GM18951 (cell line): Measurements from ENCODE around the gene HTRA2.
"Not testable (repeated sequence)": the region's sequence is repeated elsewhere in the genome, so short reads cannot be mapped to it uniquely, and the experiment has no call there.

Source experiments
- POLR2A ChIP-seq: IDR thresholded peaks from 4 replicates; pipeline ENCODE4 v1.6.1; 2011; ENCODE audit warnings: mild to moderate bottlenecking; ENCODE audit not compliant: insufficient read length, insufficient read depth; ENCODE audit errors: extremely low read depth
- in situ Hi-C: fragments of 300-500 bp; cut with MboI; formaldehyde crosslinking; loops from one replicate; pipeline ENCODE4 v1.12.0; 2022; ENCODE audit warnings: low sequenced_read_pairs, mixed read lengths, inconsistent platforms; ENCODE audit not compliant: unreplicated experiment

The HTRA2 gene

GRCh38 chr2:74529357-74530238 is at the start of gene HTRA2, which contains the start of gene AUP1:
TSS of gene HTRA2 (plus strand) at chr2:74529933. CDS start at chr2:74530007, 74 bp downstream.
TSS of gene AUP1 (minus strand) at chr2:74529706. CDS start at chr2:74529629, 77 bp downstream.
- peak; percentile 97 for TF ChIP-seq POLR2A
- in situ Hi-C loops = no loop called here

GRCh38 chr2:74481431-74481830 is 48.3 kb upstream of the HTRA2 start:
- no peak for TF ChIP-seq POLR2A
- in situ Hi-C loops = no loop called here

- in situ Hi-C loops = no loop called here
- TF ChIP-seq POLR2A = no peak
Measured at GRCh38 chr2:74481961-74482800, 47.6 kb upstream of the HTRA2 start.

GRCh38 chr2:74482801-74483674 is 46.7 kb upstream of the HTRA2 start, which contains the start of the genes CCDC142 and TTC31:
TSS of gene CCDC142 (minus strand) at chr2:74482998. CDS start at chr2:74482837, 161 bp downstream.
TSS of gene TTC31 (plus strand) at chr2:74483081. CDS start at chr2:74483096, 15 bp downstream.
- in situ Hi-C loops = no loop called here

DNA sequence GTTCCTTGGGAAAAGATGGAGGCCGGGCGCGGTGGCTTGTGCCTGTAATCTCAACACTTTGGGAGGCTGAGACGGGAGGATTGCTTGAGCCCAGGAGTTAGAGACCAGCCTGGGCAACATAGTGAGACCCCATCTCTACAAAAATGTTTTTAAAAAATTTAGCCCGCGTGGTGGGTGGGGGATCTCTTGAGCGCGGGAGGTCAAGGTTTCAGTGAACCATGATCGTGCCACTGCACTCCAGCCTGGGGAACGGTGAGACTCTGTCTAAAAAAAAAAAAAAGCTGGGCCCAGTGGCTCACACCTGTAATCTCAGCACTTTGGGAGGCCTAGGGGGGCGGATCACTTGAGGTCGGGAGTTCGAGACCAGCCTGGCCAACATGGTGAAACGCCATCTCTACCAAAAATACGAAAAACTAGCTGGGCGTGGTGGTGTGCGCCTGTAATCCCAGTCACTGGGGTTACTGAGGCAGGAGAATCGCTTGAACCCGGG is 46.0 kb upstream of the HTRA2 start:
- in situ Hi-C loops = not testable (repeated sequence)

More at GRCh38 chr2:74482801-74483674, 46.7 kb upstream of the HTRA2 start, which contains the start of the genes CCDC142 and TTC31:
- peak; percentile 77 for TF ChIP-seq POLR2A

GRCh38 chr2:74486141-74486540 is 43.6 kb upstream of the HTRA2 start:
- in situ Hi-C loops = no loop called here
- TF ChIP-seq POLR2A = no peak

DNA sequence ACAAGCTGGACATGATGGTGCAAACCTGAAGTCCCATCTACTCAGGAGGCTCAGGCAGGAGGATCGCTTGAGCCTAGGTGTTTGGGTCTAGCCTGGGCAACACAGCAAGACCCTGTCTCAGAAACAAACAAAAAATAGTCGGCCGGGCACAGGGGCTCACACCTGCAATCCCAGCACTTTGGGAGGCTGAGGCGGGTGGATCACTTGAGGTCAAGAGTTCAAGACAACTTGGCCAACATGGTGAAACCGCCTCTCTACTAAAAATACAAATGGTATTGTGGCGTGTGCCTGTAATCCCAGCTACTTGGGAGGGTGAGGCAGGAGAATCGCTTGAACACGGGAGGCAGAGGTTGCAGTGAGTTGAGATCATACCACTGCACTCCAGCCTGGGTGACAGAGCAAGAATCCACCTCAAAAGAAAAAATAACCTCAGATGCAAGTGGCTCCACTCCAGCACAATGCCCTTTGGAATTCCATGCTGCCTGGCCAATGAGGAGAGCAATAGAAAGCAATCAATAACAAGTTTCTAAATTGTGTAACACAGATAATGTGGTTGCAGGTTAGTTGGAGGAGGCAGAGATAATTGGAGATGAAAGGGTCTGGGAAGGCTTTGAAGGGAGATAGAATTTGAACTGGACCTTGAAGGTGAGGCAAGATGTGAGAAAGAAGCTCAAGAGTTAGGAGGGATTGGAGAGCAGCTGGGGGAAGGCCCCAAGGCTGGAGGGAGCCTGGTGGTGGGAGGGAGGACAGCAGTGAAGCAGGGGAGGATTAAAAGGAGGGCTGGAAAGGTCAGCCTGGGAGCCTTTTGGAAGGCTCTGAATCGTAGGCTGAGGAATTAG is 40.9 kb upstream of the HTRA2 start:
- in situ Hi-C loops = no loop called here
- no peak for TF ChIP-seq POLR2A

DNA sequence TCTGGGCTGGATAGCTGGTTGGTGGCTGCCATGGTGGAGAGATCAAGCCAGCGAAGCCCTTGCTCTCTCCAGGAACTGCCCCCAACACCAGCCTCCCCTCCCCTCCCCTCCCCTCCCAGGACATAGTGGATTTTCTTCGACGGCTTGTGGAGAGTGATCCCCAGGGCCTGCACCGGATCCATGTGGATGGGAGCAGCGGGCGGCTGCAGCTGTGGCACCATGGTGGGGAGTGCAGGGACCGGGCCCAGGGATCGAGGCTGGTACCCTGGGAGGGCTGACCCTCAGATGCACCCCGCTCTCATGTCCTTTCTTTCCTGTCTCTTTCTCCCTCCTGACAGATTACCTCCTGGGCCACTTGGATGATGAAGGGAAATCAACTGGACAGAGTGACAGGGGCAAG is 39.8 kb upstream of the HTRA2 start:
- in situ Hi-C loops = no loop called here
- no peak for TF ChIP-seq POLR2A

- TF ChIP-seq POLR2A = no peak
- in situ Hi-C loops = no loop called here
Measured at GRCh38 chr2:74491648-74492544, 37.8 kb upstream of the HTRA2 start.

GRCh38 chr2:74493546-74493945 is 36.2 kb upstream of the HTRA2 start:
- in situ Hi-C loops = no loop called here
- TF ChIP-seq POLR2A = no peak

- in situ Hi-C loops = no loop called here
- no peak for TF ChIP-seq POLR2A
Measured at GRCh38 chr2:74495440-74495839, 34.3 kb upstream of the HTRA2 start.
